PFSK-1 (cell line): ENCODE data around the gene UMODL1.

Source experiments
- FOXP2 ChIP-seq: optimal IDR thresholded peaks from 2 replicates; pipeline ENCODE3; 2011; ENCODE audit warnings: borderline replicate concordance, control low read depth, inconsistent platforms; ENCODE audit not compliant: insufficient read depth; ENCODE audit errors: extremely low read length, extremely low read depth
- POLR2AphosphoS5 ChIP-seq: IDR thresholded peaks from 2 replicates; pipeline ENCODE4 v1.6.1; 2012; ENCODE audit warnings: low read depth, mild to moderate bottlenecking, control low read depth, low read length, moderate library complexity
- SIN3A ChIP-seq: IDR thresholded peaks from 2 replicates; pipeline ENCODE4 v1.6.1; 2012; ENCODE audit warnings: mild to moderate bottlenecking, low read length, moderate library complexity, borderline replicate concordance; ENCODE audit not compliant: insufficient read depth
- TAF1 ChIP-seq: IDR thresholded peaks from 2 replicates; pipeline ENCODE4 v1.6.1; 2012; ENCODE audit warnings: low read length, control low read depth, borderline replicate concordance; ENCODE audit not compliant: insufficient read depth
- TF ChIP-seq, protein P1 (sequence below), 2 experiments: IDR thresholded peaks; 2 replicates each; pipeline versions ENCODE4 v1.6.1 to v1.8.0; 2011 to 2012; ENCODE audit warnings: low read depth in 2 of 2, low read length in 2 of 2, control low read depth in 1 of 2, inconsistent platforms in 1 of 2, mild to moderate bottlenecking in 1 of 2, moderate library complexity in 1 of 2; ENCODE audit not compliant: insufficient read depth in 1 of 2

The UMODL1 gene

DNA sequence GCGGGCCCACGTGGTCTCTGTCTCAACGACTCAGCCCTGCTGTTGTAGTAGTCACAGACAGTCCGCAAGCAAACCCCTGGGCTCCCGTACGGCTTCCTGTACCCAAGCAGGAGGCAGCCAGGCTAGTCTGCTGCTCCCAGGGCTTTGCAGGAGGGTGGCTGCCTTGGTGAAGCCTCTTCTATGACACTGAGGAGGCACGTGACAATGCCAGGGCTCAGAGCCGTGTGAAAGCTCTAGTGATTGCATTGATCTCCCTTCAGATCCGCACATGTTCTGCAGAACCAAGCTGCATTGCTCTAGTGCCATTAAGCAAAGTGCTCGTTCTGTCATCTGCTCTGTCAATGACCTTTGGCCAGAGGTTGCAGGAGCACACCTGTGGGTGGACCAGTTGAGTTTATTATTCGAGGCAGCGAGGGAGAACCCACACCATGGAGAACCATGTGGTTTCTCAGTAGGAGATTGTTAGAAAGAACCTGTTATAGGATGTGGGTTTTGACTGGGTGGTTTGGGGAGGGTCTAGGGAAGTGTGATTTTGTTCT, 18.0 kb downstream of the UMODL1 start:
- TF ChIP-seq FOXP2 (no peak), TAF1 (no peak), SIN3A (no peak), POLR2AphosphoS5 (no peak)
- TF ChIP-seq, protein P1, sequence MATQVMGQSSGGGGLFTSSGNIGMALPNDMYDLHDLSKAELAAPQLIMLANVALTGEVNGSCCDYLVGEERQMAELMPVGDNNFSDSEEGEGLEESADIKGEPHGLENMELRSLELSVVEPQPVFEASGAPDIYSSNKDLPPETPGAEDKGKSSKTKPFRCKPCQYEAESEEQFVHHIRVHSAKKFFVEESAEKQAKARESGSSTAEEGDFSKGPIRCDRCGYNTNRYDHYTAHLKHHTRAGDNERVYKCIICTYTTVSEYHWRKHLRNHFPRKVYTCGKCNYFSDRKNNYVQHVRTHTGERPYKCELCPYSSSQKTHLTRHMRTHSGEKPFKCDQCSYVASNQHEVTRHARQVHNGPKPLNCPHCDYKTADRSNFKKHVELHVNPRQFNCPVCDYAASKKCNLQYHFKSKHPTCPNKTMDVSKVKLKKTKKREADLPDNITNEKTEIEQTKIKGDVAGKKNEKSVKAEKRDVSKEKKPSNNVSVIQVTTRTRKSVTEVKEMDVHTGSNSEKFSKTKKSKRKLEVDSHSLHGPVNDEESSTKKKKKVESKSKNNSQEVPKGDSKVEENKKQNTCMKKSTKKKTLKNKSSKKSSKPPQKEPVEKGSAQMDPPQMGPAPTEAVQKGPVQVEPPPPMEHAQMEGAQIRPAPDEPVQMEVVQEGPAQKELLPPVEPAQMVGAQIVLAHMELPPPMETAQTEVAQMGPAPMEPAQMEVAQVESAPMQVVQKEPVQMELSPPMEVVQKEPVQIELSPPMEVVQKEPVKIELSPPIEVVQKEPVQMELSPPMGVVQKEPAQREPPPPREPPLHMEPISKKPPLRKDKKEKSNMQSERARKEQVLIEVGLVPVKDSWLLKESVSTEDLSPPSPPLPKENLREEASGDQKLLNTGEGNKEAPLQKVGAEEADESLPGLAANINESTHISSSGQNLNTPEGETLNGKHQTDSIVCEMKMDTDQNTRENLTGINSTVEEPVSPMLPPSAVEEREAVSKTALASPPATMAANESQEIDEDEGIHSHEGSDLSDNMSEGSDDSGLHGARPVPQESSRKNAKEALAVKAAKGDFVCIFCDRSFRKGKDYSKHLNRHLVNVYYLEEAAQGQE (IDR thresholded peaks at IDR 0.05; ENCODE audit: insufficient read depth in 1 of 2, low read depth in 2 of 2, low read length in 2 of 2): no peak

DNA sequence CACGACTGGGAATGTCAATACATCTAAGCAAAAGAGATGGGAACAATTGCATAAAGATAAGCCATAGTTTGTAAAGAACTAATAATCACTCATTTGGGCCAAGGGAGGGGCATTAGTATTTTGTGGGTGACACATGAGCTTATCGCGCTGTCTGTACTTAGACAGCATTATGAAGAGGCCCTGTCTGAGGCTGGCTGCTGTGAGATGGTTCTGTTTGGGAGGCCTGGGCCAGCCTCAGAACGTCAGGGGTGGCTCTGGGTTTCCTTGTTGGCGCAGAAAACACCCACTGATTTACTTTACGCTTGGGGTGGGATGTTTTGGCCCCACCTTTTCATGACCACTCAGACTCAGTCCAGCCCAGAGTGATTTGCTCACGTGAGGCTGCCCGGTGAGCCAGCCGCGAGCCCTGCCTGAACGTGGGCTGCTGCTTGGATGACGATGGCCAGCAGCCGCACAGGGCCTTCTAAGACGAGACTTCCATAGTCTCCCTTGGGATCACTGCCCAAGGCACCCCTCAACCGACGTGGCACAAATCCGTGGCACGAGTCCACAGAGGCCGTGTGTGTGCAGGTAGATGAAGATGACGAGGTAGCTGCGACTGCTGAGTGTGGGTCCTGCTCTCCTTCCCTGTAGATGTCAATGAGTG, 18.7 kb downstream of the UMODL1 start:
- TF ChIP-seq, protein P1 (IDR thresholded peaks at IDR 0.05; ENCODE audit: insufficient read depth in 1 of 2, low read depth in 2 of 2, low read length in 2 of 2): no peak
- TF ChIP-seq SIN3A (no peak), POLR2AphosphoS5 (no peak), FOXP2 (no peak), TAF1 (no peak)

DNA sequence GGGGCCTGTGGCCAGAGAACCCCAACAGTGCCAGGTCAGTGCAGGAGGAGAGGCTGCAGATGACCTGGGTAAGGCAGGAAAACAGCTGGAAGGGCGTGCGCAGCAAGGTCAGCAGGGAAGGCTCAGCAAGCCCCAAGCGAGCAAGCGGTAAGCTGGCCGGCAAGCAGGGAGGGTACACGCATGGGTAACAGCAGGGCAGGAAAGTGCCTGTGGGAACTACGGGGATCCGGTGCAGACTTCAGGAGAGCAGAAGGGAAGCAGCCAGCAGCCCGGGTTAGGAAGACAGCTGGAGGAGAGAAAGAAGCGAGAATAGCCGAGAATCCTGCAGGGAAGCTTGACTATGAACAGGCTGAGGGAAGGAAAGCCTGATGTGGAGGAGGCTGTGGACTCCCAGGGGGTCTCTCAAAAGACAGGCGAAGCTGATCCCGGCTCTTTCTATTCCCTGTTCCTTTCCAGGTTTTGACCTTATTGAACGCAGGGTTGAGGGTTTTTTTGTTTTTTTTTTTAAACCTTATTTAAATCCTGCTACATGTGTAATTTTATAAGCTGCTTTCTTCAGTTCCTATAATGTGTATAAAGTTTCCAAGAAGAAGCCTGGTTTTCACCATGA, 20.9 kb downstream of the UMODL1 start:
- TF ChIP-seq FOXP2: no peak
- TF ChIP-seq, protein P1 (IDR thresholded peaks at IDR 0.05; ENCODE audit: insufficient read depth in 1 of 2, low read depth in 2 of 2, low read length in 2 of 2): no peak
- TF ChIP-seq TAF1: no peak
- TF ChIP-seq POLR2AphosphoS5: no peak
- no peak for TF ChIP-seq SIN3A

DNA sequence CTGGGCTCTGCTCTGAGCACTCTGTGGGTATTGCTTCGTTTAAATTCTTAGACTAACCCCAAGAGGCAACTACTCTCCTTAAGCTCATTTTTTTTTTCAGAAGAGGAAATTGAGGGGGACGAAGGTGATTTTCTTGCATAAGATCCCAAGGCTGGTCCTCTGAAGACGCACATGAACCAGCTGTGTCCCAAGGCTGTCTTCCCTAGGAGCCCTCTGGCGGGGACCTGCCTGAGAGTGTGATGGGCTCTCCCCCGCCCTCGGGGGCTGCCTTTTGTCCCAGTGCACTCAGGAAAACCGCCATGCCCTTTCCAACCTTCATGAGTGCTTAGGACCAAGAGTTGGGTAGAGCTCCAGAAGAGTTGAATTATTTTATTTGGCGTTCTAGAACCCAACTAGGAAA, 21.7 kb downstream of the UMODL1 start:
- no peak for TF ChIP-seq FOXP2
- TF ChIP-seq POLR2AphosphoS5: no peak
- TF ChIP-seq, protein P1 (IDR thresholded peaks at IDR 0.05; ENCODE audit: insufficient read depth in 1 of 2, low read depth in 2 of 2, low read length in 2 of 2): no peak
- no peak for TF ChIP-seq TAF1
- no peak for TF ChIP-seq SIN3A
